Endothelial cell of umbilical vein (primary cell): Measurements from ENCODE around the gene ATP5PD. TPM values are rescaled to one million over a fixed set of nuclear protein-coding genes. Genes with fewer than 3 reads are reported as not detected.

Source experiments
- BruUV-seq: library from RNA; stranded (reverse); fragments of 400-500 nt; replicated peaks from 2 replicates; lab custom pipeline; 2021; lab: Mats Ljungman, UMichigan
- CTCF ChIA-PET: fragments of 300-600, 350-600 bp; sonication (Branson Sonifier 250); formaldehyde crosslinking; loops from one replicate; lab custom pipeline; 2021; ENCODE audit warnings: antibody characterized with exemption, inconsistent platforms; lab: Charles Lee
- POLR2A ChIA-PET: fragments of 300-600, 350-600 bp; sonication (Branson Sonifier 250); formaldehyde crosslinking; loops from one replicate; lab custom pipeline; 2021; ENCODE audit warnings: antibody characterized with exemption, inconsistent platforms; lab: Charles Lee
- DNase-seq: peaks from one replicate; pipeline ENCODE4 v3.0.0-alpha.2; 2011; ENCODE audit warnings: low read depth, low spot score
- FAIRE-seq: peaks from 2 replicates; lab custom pipeline; 2011; peaks lifted over from hg19 to GRCh38; lab: Jason Lieb, UNC
- H2AFZ ChIP-seq: 2 replicates; pipeline ENCODE4 v1.6.0; 2012; ENCODE audit warnings: low read depth, low read length, control low read depth, inconsistent platforms
- H3K27ac ChIP-seq: 2 replicates; pipeline ENCODE4 v1.5.1; 2011; ENCODE audit warnings: low read depth, mild to moderate bottlenecking, control low read depth, low read length, moderate library complexity; ENCODE audit not compliant: insufficient read depth
- H3K27me3 ChIP-seq, 2 experiments: 2 replicates each; pipeline versions ENCODE4 v1.6.0 to v1.6.1; 2011; ENCODE audit warnings: low read length in 2 of 2, mixed read lengths in 1 of 2; ENCODE audit not compliant: control insufficient read depth in 2 of 2, insufficient read depth in 2 of 2
- H3K36me3 ChIP-seq, 2 experiments: 2 replicates in 1 of 2; 3 replicates in 1 of 2; pipeline ENCODE4 v1.5.1; 2011; ENCODE audit warnings: low read length in 2 of 2, mild to moderate bottlenecking in 1 of 2, moderate library complexity in 1 of 2; ENCODE audit not compliant: control insufficient read depth in 2 of 2, insufficient read depth in 2 of 2; ENCODE audit errors: extremely low read depth in 1 of 2
- H3K4me1 ChIP-seq: 3 replicates; pipeline ENCODE4 v1.5.1; 2011; ENCODE audit warnings: mild to moderate bottlenecking, low read length; ENCODE audit not compliant: control insufficient read depth, insufficient read depth; ENCODE audit errors: extremely low read depth
- H3K4me2 ChIP-seq: 2 replicates; pipeline ENCODE4 v1.6.1; 2011; ENCODE audit warnings: low read length, control low read depth, mixed read lengths; ENCODE audit not compliant: insufficient read depth
- H3K4me3 ChIP-seq, 3 experiments: fragments of 200-600 bp in 1 of 3; sonication (generic), shearing (Covaris generic) in 1 of 3; replicated peaks in 1 of 3; 2 replicates each; pipeline ENCODE4 v1.5.1; 2011 to 2016; ENCODE audit warnings: control low read depth in 3 of 3, low read length in 3 of 3, mild to moderate bottlenecking in 2 of 3, inconsistent platforms in 1 of 3, low read depth in 1 of 3, moderate library complexity in 1 of 3; ENCODE audit not compliant: insufficient read depth in 1 of 3
- H3K79me2 ChIP-seq: 2 replicates; pipeline ENCODE4 v1.6.0; 2012; ENCODE audit warnings: low read length, inconsistent platforms; ENCODE audit not compliant: control insufficient read depth, insufficient read depth
- H3K9ac ChIP-seq: replicated peaks from 2 replicates; pipeline ENCODE3; 2011; ENCODE audit warnings: low read length, control low read depth; ENCODE audit not compliant: insufficient read depth; ENCODE audit errors: extremely low read depth
- H3K9me1 ChIP-seq: replicated peaks from 3 replicates; pipeline ENCODE4 v1.6.0; 2011; ENCODE audit warnings: mild to moderate bottlenecking, low read length; ENCODE audit not compliant: control insufficient read depth, insufficient read depth; ENCODE audit errors: extremely low read depth
- H3K9me3 ChIP-seq: replicated peaks from 2 replicates; pipeline ENCODE4 v1.5.1; 2012; ENCODE audit warnings: low read length, inconsistent platforms; ENCODE audit not compliant: control insufficient read depth, insufficient read depth
- H4K20me1 ChIP-seq: replicated peaks from 2 replicates; pipeline ENCODE3; 2011; ENCODE audit warnings: mild to moderate bottlenecking, low read length; ENCODE audit not compliant: control insufficient read depth, insufficient read depth; ENCODE audit errors: extremely low read depth
- EZH2 ChIP-seq: IDR thresholded peaks from 2 replicates; pipeline ENCODE4 v1.6.1; 2012; ENCODE audit warnings: borderline replicate concordance, low read depth, mild to moderate bottlenecking, moderate library complexity, low read length, inconsistent platforms; ENCODE audit not compliant: severe bottlenecking
- FOS ChIP-seq: IDR thresholded peaks from 2 replicates; pipeline ENCODE4 v1.6.1; 2011; ENCODE audit warnings: mild to moderate bottlenecking, low read length, moderate library complexity, borderline replicate concordance; ENCODE audit not compliant: insufficient read depth
- GATA2 ChIP-seq: IDR thresholded peaks from 2 replicates; pipeline ENCODE4 v1.7.0; 2011; ENCODE audit warnings: low read depth, mild to moderate bottlenecking, moderate library complexity, mixed read lengths, low read length; ENCODE audit not compliant: insufficient read length, insufficient read depth
- JUN ChIP-seq: IDR thresholded peaks from 2 replicates; pipeline ENCODE4 v1.6.1; 2011; ENCODE audit warnings: borderline replicate concordance, low read depth; ENCODE audit not compliant: insufficient read length, insufficient read depth
- MYC ChIP-seq: IDR thresholded peaks from one replicate; pipeline ENCODE4 v1.6.1; 2011; ENCODE audit warnings: mild to moderate bottlenecking, low read depth, low read length
- POLR2A ChIP-seq: IDR thresholded peaks from 2 replicates; pipeline ENCODE4 v1.6.1; 2012; ENCODE audit warnings: low read depth, mild to moderate bottlenecking, control low read depth, low read length
- POLR2AphosphoS5 ChIP-seq: IDR thresholded peaks from 2 replicates; pipeline ENCODE4 v1.6.1; 2012; ENCODE audit warnings: low read depth, mild to moderate bottlenecking, control low read depth, low read length, moderate library complexity; ENCODE audit not compliant: insufficient read depth
- dilution Hi-C: fragments of 300-500 bp; cut with MboI; formaldehyde crosslinking; loops from one replicate; pipeline ENCODE4 v1.15.0; 2019; ENCODE audit warnings: low sequenced_read_pairs; ENCODE audit not compliant: extremely low pct_ligation_motif_present
- intact Hi-C: fragments of 100-400 bp; cut with micrococcal nuclease; formaldehyde crosslinking; loops from one replicate; pipeline ENCODE4 v1.10.0; 2022
- polyA plus RNA-seq, 4 experiments: library from polyadenylated mRNA; depleted of rRNA in 3 of 4; stranded (reverse) in 3 of 4; unstranded in 1 of 4; fragments of >200 nt; gene quantifications; 2 replicates each; pipeline versions ENCODE4 v1.2.1 to v1.2.3, GENCODE V29; 2011 to 2012; ENCODE audit warnings: missing spikeins in 1 of 4
- total RNA-seq: library from RNA; stranded (reverse); gene quantifications from 2 replicates; pipeline ENCODE4 v1.2.3, GENCODE V29; 2021
- TF ChIP-seq, protein P1 (sequence below): IDR thresholded peaks from 2 replicates; pipeline ENCODE4 v1.6.1; 2011; ENCODE audit not compliant: insufficient read depth, insufficient read length
- TF ChIP-seq, protein P2 (sequence below), 2 donors: IDR thresholded peaks; 1 replicate in 1 of 2; 2 replicates in 1 of 2; pipeline ENCODE4 v1.5.1; 2011; ENCODE audit warnings: low read length in 2 of 2, mild to moderate bottlenecking in 2 of 2, moderate library complexity in 2 of 2, control low read depth in 1 of 2, inconsistent platforms in 1 of 2, low read depth in 1 of 2; ENCODE audit not compliant: insufficient read depth in 1 of 2; ENCODE audit errors: extremely low read depth in 1 of 2

Gene ATP5PD
- total and polyA plus RNA-seq, 2 donors (not counting 3 experiments of a cell fraction or from before 2014, with no cell fraction given), result 182 to 200 TPM

DNA sequence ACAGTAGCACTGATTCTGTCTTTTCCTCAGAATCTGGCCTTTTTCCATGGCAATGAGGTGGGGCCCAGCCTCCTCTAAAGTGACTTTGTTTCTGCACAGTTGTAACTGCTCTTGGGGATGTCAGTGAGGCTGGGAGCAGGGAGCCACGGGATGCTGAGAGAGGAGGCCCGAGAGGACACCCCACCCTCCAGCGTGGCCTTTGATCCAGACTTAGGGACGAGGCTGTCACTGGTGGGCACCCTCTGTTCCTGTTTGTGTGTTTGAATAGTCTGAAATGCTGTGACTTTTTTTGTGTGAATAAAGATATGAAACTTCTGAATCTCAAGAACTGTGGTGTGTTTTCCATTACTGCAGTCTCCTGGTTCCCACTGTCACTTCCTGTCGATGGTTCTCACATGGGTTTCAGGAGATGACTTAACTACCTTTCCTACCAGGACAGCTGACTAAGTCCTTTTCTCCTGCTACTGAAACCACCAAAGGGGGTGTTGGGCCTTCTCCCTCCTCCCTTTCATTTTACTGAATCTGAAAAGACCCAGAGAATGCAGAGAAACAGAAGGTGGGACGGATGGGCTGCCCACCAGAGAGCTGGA is 18.9 kb upstream of the ATP5PD start:
- H3K9ac ChIP-seq, result peak overlapping the region; percentile 12
- POLR2A ChIA-PET, result no interaction called here
- FAIRE-seq, result peak; percentile 68

GRCh38 chr17:75064867-75065561 is 18.2 kb upstream of the ATP5PD start:
- no peak overlapping the region for H3K4me2 ChIP-seq
- dilution Hi-C loops, result no loop called here
- peaks cover 6% of the 10 kb centered on the region for H3K4me1 ChIP-seq
- intact Hi-C loops, result no loop called here
- peaks cover 8 to 24% of the 10 kb centered on the region in 2 experiments for H3K36me3 ChIP-seq
- peak overlapping the region; percentile 33 for H3K27ac ChIP-seq
- H2AFZ ChIP-seq, result no peak overlapping the region
- no peaks in the 10 kb centered on the region for H3K79me2 ChIP-seq
- no peaks in the 10 kb centered on the region for H3K9me3 ChIP-seq
- BruUV-seq, result no TSS peak
- DNase-seq (no peak), FAIRE-seq (no peak)
- TF ChIP-seq POLR2AphosphoS5 (no peak), GATA2 (no peak), EZH2 (no peak), POLR2A (no peak), JUN (no peak), FOS (no peak), MYC (no peak)
- TF ChIP-seq, protein P1, sequence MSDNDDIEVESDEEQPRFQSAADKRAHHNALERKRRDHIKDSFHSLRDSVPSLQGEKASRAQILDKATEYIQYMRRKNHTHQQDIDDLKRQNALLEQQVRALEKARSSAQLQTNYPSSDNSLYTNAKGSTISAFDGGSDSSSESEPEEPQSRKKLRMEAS, result no peak
- TF ChIP-seq, protein P2, sequence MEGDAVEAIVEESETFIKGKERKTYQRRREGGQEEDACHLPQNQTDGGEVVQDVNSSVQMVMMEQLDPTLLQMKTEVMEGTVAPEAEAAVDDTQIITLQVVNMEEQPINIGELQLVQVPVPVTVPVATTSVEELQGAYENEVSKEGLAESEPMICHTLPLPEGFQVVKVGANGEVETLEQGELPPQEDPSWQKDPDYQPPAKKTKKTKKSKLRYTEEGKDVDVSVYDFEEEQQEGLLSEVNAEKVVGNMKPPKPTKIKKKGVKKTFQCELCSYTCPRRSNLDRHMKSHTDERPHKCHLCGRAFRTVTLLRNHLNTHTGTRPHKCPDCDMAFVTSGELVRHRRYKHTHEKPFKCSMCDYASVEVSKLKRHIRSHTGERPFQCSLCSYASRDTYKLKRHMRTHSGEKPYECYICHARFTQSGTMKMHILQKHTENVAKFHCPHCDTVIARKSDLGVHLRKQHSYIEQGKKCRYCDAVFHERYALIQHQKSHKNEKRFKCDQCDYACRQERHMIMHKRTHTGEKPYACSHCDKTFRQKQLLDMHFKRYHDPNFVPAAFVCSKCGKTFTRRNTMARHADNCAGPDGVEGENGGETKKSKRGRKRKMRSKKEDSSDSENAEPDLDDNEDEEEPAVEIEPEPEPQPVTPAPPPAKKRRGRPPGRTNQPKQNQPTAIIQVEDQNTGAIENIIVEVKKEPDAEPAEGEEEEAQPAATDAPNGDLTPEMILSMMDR (IDR thresholded peaks at IDR 0.05; ENCODE audit: extremely low read depth in 1 of 2, insufficient read depth in 1 of 2, low read depth in 1 of 2, low read length in 2 of 2), result no peak
- H3K9me1 ChIP-seq, result no peaks in the 10 kb centered on the region
- H3K9ac ChIP-seq, result peak overlapping the region; percentile 12
- no peaks in the 10 kb centered on the region for H4K20me1 ChIP-seq
- H3K4me3 ChIP-seq, result no peak overlapping the region
- CTCF ChIA-PET, result interaction anchor here (1.1 to 6.1 kb wide), 3 partner anchors 41 to 49 kb away, joined by 3 to 80 read pairs (median 4); no protein-coding TSS in a partner anchor
- POLR2A ChIA-PET, result no interaction called here
- no peaks in the 10 kb centered on the region for H3K27me3 ChIP-seq

More for the DNA sequence above, 18.9 kb upstream of the ATP5PD start:
- peak; percentile 46 for DNase-seq
- H3K9me1 ChIP-seq, result no peaks in the 10 kb centered on the region
- BruUV-seq, result no TSS peak
- no peak overlapping the region for H3K4me3 ChIP-seq
- no peak overlapping the region for H2AFZ ChIP-seq
- CTCF ChIA-PET, result interaction anchor here (1.1 to 1.8 kb wide), 3 partner anchors 10 to 136 kb away, joined by 3 to 5 read pairs (median 4); no protein-coding TSS in a partner anchor
- peaks cover 8 to 23% of the 10 kb centered on the region in 2 experiments for H3K36me3 ChIP-seq
- H3K27ac ChIP-seq, result peak overlapping the region; percentile 33
- H3K27me3 ChIP-seq, result no peaks in the 10 kb centered on the region
- no peaks in the 10 kb centered on the region for H3K79me2 ChIP-seq
- peaks cover 6% of the 10 kb centered on the region for H3K4me1 ChIP-seq
- no peaks in the 10 kb centered on the region for H4K20me1 ChIP-seq
- intact Hi-C loops (no loop called here), dilution Hi-C loops (no loop called here)
- no peaks in the 10 kb centered on the region for H3K9me3 ChIP-seq
- no peak overlapping the region for H3K4me2 ChIP-seq
- TF ChIP-seq FOS (no peak), POLR2A (no peak)
